Activated CD4-positive, alpha-beta T cell treated with anti-CD3 and anti-CD28 coated beads for 1 hour (primary cell): ENCODE measurements around the gene CACNA1B.
"Not testable (repeated sequence)": the region's sequence is repeated elsewhere in the genome, so short reads cannot be mapped to it uniquely, and the experiment has no call there.

Experiments
- DNase-seq: peaks from one replicate; pipeline ENCODE4 v3.0.0-alpha.2; 2020

CACNA1B gene

DNA sequence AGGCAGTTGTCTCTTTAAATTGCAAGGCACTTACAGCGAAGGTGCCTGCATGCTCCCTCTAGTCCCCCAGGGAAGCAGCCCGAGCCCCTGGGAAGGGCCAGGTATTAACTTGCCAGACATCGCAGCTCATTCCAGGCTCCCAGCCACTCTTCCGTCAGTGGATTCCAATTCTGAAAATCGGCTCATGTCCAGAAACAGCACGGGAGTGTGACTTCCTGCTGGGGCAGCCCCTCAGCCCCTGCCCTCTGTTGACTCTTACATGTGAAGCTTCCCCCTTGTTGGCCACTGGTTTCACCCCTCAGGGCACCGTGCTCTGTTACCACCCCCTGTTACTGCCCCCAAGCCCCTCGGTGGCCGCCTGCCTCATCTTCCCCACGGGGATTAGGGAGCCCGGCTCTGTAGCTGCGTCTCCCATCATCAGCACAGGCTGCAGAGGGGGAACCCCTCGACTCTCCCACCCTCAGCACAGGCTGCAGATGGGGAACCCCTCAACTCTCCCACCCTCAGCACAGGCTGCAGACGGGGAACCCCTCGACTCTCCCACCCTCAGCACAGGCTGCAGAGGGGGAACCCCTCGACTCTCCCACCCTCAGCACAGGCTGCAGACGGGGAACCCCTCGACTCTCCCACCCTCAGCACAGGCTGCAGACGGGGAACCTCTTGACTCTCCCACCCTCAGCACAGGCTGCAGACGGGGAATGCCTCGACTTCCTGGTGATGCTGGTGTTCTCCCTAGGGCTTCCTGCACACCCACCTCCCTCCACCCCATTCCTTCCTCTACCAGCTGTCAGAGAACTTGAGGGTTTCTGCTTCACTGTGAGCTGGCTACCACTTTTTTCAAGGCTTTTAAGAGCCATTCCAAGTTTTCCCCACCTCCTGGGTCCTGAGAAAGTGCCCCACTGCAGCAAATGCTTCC is 11.1 kb upstream of the CACNA1B start:
- DNase-seq = no peak

DNA sequence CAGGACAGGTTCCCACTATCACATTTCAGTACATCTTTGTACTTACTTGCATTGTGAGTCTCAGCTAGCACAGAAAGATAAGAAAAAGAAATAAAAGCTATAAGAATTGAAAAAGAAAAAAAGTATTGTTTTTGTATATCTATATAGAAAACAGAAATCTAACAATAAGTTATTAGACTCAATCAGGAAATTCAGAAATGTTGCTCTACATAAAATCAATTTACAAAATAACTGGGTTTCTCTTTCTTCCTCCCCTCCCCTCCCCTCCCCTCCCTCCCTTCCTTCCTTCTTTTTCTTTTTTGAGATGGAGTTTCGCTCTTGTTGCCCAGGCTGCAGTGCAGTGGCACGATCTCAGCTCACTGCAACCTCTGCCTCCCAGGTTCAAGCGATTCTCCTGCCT is 7.2 kb upstream of the CACNA1B start:
- DNase-seq = no peak

DNA sequence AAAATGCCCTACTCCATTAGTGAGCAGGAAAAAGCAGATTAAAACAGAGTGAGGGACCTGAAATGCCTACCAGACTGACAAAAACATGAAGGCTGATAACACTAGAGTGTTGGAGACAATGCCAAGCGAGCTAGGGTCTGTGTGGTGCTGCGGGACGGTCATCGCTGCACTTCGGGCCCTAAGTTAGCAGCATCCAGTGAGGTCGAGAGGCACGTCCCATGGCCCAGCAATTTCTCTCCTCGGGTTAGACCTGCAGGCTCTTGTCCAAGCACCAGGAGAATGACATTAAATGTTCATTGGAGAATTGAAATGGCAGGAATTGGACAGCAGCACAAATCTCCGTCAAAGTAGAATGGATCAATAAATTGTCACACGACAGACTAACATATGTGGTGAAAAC is 5.3 kb upstream of the CACNA1B start:
- no peak for DNase-seq

DNA sequence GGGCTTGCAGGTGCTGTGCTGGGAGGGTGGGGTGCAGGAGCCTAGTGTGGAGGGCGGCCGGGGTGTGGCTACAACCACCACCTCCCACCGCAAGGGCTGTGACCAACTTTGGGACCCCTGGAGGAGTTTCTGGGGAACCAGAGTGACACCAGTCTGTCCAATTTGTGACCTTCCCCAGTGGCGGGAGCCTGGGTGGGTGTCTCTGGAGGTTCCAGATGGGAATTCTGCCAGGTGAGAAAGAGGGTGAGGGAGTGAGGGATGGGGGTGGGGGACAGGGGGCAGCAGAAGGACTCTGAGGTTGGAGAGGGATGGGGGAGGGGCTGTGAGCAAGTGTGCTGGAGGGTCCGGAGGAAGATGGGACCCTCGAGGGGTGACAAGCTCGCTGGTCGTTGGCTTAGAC is 4.2 kb upstream of the CACNA1B start:
- DNase-seq = no peak

DNA sequence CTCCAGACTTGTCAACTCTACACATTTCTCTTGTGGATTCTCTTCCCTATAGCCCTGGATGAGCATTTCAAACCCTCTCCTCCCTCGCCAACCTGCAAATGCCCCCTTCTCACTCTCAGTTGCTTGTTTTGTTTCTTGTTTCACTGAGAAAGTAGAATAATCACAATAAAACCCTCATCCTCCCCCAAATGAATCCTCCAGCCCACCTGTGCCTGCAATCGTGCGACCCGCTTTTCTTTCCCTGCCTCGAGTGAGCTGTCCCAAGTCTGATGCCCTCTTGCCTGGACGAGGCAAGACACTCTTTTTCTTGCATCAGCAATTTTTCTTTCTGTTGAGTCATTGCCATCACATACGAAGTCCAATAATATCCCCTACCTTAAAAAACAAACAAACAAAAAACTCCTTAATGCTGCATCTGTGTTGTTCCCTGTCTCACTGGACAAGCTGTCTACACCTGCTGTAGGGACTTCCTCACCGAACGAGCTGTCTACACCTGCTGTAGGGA is 3.7 kb upstream of the CACNA1B start:
- no peak for DNase-seq

DNA sequence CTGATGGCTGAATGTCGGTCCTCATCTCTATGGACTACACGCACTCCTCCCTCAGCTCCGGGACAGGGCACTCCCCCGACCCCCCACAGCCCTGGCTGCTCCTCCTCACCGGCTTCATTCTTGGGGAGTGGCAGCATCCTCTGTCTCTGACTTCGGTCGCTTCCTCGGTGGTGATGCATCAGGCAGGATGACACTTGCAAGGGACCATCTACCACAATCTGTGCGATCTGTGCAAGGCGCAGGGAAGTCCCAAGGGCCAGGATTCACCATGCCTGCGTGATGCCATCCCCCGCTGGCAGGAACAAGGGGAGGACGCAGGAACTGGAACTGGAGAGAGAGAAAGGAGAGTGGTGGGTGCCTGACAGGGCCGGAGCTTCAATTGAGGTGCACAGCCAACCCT is 2.2 kb upstream of the CACNA1B start:
- DNase-seq = no peak

DNA sequence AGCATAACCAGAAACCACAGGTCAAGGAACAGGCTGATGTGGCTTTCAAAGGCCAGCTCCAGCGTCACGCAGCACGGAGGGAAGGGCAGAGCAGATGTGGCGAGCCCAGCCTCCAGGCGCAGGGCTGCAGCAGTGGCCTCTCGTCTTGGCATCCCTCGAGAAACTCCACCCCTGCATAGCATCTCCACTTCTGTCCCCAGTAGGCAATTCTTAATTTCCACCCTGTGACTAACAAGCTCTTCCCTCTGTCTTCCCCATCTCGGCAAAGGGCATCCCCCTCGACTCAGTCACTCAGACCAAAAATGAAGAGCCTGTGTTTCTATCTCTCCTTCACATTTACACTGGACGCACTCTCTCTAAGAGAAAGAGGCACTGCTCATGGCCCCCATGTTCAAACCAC is 1.7 kb upstream of the CACNA1B start:
- DNase-seq = no peak

- no peak for DNase-seq
These were observed 1.3 kb upstream of the CACNA1B start for GRCh38 chr9:137876269-137876668.

DNA sequence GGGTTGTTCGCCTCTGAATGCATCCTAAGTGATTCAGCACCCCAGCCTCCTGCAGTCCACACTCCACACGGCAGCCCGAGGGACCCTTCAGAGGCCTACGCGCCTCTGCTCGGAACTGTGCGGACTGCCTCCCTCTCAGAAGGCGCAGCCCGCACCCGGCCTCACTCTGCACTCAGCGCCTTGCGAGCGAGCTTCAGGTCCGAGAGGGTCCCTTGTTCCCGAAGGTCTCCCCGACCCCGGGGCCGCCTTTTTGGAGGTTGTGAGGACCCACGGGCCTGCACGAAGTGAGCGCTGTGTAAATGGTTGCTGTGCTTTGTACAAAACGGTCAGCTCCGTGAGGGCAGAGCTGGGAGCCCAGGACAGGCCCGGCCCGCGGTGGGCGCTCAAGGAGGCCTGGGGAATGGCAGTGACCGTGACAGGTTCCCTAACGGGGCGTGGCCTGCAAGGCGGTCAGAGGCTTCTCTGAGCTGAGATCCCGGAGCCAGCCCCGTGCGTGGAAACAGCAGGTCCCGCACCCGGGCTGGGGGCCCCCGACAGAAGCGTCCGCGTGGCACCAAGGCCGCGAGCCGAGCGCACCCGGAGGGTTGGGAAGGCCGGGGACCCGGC is 698 bp upstream of the CACNA1B start:
- DNase-seq = no peak

- DNase-seq = no peak
These were observed 762 bp downstream of the CACNA1B start for GRCh38 chr9:137878146-137878941.

- DNase-seq = no peak
These were observed 1.5 kb downstream of the CACNA1B start for GRCh38 chr9:137879052-137879451.

DNA sequence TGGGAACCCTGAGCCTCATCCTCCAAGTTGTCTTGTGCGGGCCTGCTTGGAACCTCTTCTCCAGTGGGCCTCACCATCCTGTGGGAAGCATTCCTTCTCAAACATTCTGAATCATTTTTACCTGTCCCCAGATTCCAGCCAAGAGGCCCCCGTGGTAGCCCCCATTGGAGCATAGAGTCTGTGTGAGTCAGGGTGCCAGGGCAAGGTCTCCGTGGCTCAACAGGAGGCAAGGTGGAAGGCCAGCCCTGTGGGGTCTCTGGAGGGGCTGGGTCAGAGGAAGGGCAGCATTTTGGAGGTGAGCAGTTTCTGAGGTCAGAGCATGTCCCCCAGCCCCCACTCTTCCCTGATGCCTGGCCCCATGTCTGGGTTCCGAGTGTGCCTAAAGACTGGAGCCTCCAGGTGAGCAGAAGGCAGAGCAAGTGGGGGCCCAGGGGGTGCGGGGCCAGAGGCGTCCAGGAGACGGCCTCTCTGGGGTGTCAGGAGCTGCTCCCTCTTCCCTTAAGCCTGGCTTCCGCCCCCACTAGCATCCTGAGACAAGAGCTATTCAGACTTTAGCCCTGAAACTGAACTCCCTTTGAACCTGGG is 2.1 kb downstream of the CACNA1B start:
- no peak for DNase-seq

GRCh38 chr9:137880160-137880975 is 2.8 kb downstream of the CACNA1B start:
- no peak for DNase-seq

DNA sequence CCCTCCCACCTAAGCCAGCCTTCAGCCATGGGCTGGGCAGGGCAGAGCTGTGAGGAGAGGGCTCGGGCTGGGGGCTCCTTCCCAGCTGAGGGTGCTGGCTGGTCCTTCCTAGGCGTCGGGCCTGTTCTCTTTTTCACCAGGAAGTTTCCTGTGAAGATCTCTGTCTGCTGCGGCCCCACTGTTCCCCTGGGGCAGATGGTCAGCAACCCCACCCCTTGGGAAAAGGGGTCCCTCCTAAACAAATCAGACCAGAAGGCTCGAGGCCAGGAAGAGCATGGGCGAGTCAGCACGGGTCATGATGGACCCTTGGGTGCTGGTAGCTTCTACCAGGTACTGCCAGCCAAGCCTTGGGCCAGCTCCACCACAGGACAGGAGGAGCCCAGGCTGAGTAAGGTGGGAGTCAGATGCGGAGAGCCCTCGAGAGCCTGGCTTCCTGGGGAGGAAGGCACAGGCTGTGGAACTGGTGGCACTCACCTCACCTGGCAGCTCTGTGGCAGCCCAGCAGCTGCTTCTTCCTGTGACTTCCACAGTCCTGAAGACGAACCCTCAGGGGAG is 3.5 kb downstream of the CACNA1B start:
- DNase-seq = no peak

- no peak for DNase-seq
These were observed 4.3 kb downstream of the CACNA1B start for GRCh38 chr9:137881591-137882505.

DNA sequence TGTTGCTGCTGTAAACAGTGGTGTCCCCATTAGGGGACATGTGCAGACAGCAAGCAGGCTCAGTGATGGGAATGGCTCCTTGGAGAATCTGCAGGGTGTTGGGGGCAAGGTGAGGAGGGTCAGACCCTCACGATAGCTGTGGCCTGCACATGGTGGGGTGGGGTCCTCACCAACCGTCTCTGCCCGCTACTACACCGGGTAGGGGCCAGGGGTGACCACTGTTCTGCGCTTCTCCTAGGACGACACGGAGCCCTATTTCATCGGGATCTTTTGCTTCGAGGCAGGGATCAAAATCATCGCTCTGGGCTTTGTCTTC is 4.9 kb downstream of the CACNA1B start:
- DNase-seq = no peak

- not testable (repeated sequence) for DNase-seq
These were observed 6.4 kb downstream of the CACNA1B start for GRCh38 chr9:137883977-137884376.

GRCh38 chr9:137884547-137884946 is 7.0 kb downstream of the CACNA1B start:
- DNase-seq = not testable (repeated sequence)

- DNase-seq = not testable (repeated sequence)
These were observed 7.5 kb downstream of the CACNA1B start for GRCh38 chr9:137885121-137885520.

DNA sequence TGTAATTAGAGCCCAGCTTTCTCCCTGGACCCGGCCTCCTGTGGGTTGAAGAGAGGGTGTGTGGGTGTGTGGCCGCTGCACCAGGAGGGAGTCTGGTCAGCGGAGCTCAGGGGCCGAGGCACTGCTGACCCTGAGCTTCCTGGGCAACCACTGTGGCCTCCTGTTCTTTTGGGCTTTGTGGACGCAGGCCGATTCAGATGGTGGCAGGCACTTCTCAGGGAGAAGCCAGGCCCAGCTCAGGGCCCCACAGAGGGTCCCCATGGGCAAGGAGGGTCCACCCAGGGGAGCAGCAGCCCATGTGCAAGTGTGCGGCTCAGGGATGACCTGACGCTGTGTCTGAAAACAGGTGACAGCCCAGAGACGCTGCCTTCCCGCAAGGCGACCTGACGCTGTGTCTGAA is 11.0 kb downstream of the CACNA1B start:
- not testable (repeated sequence) for DNase-seq

DNA sequence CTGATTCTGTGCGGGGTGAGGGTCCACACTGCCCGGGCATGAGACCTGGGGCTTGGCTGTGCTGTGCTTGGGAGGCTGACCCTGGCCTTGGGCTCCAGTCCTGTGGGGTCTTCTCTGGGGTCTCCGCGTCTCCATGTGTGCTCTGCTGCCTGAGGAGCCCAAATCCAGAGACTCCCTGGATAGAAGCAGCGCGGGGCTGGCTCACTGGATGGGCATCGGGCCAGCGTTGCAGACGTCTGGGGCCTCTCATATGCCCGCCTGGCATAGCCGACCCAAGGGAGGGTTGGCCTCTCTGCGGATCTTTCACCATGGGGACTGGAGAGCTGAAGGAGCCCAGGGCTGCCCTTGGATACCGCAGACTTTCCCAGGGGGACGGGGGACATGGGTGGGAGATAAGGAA is 12.4 kb downstream of the CACNA1B start:
- DNase-seq = not testable (repeated sequence)
